Loucy (cell line): Measurements from ENCODE around the gene BRD4.

Experiments
- EZH2phosphoT487 ChIP-seq: fragments of 200-600 bp; IDR thresholded peaks from 2 replicates; pipeline ENCODE4 v1.6.1; 2018; ENCODE audit warnings: antibody characterized with exemption, mild to moderate bottlenecking, moderate library complexity, borderline replicate concordance
- TF ChIP-seq, protein P1 (sequence below): fragments of 200-600 bp; sonication (generic); conservative IDR thresholded peaks from 2 replicates; pipeline ENCODE4 v1.5.1; 2014; ENCODE audit warnings: mild to moderate bottlenecking, antibody characterized with exemption, low read length

DNA sequence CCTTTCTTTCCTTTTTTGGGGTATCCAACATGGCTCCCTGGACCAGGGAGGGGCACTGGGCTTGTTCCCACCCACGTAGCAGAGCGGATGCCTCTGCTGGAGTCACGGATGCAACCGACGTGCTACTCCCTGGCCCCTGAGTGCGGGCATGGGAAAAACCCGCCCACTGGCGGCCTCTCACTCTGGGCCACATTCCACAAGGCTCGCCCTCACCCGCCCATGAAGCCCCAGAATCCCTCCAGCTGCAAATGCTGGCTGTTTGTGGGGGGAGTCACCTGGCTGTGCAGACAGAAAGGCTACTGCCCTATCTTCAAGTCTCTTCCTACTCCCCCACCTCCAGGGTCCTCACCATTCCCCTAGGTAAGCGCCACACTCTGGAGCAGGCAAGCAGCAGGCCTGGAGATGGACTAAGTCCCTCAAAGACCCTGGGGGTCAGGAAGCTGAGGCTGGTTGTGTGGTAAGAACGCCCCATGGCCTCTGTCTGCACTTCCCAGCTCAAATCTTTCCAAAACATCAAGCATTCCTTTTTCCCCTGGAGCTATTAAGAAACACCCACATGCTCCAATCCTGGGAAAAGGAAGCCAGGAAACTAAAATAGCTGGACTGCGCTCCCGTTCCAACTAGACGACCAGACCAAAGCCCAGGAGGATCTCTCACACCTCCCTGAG, 82.2 kb downstream of the BRD4 start:
- TF ChIP-seq EZH2phosphoT487, result no peak
- TF ChIP-seq, protein P1, sequence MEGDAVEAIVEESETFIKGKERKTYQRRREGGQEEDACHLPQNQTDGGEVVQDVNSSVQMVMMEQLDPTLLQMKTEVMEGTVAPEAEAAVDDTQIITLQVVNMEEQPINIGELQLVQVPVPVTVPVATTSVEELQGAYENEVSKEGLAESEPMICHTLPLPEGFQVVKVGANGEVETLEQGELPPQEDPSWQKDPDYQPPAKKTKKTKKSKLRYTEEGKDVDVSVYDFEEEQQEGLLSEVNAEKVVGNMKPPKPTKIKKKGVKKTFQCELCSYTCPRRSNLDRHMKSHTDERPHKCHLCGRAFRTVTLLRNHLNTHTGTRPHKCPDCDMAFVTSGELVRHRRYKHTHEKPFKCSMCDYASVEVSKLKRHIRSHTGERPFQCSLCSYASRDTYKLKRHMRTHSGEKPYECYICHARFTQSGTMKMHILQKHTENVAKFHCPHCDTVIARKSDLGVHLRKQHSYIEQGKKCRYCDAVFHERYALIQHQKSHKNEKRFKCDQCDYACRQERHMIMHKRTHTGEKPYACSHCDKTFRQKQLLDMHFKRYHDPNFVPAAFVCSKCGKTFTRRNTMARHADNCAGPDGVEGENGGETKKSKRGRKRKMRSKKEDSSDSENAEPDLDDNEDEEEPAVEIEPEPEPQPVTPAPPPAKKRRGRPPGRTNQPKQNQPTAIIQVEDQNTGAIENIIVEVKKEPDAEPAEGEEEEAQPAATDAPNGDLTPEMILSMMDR, result no peak
